Bronchial epithelial cell (primary cell): ENCODE results near the gene KCP. TPM values are rescaled to one million over a fixed set of nuclear protein-coding genes. Genes with fewer than 3 reads are reported as not detected.

Source experiments
- DNase-seq: peaks from one replicate; pipeline ENCODE4 v3.0.0-alpha.2; 2010; ENCODE audit warnings: low read depth
- FAIRE-seq: peaks from 2 replicates; lab custom pipeline; 2011; peaks lifted over from hg19 to GRCh38; lab: Jason Lieb, UNC
- H3K27me3 ChIP-seq: 2 replicates; pipeline ENCODE4 v1.5.1; 2011; ENCODE audit warnings: low read length; ENCODE audit not compliant: control insufficient read depth, insufficient read depth
- H3K36me3 ChIP-seq: 2 replicates; pipeline ENCODE4 v1.5.1; 2011; ENCODE audit warnings: low read length; ENCODE audit not compliant: control insufficient read depth, insufficient read depth
- H3K4me3 ChIP-seq: 2 replicates; pipeline ENCODE4 v1.5.1; 2011; ENCODE audit warnings: mild to moderate bottlenecking, low read depth, low read length, control low read depth
- CTCF ChIP-seq: IDR thresholded peaks from 2 replicates; pipeline ENCODE4 v1.5.1; 2011; ENCODE audit warnings: mild to moderate bottlenecking, moderate library complexity, low read length, control low read depth, inconsistent platforms; ENCODE audit not compliant: insufficient read depth, severe bottlenecking
- total RNA-seq: library from RNA; depleted of rRNA; stranded (reverse); fragments of >200 nt; gene quantifications from 2 replicates; pipeline ENCODE4 v1.2.1, GENCODE V29; 2014

Gene KCP
- total RNA-seq, 1 donor from 2014 or later = 0.53 TPM

GRCh38 chr7:128888039-128888755 is 22.3 kb downstream of the KCP start:
- DNase-seq (no peak), FAIRE-seq (peak; percentile 97)
- Histone ChIP-seq H3K4me3 (no peak overlapping the region), H3K27me3 (no peaks in the 10 kb centered on the region), H3K36me3 (no peaks in the 10 kb centered on the region)
- TF ChIP-seq CTCF = no peak

- DNase-seq = no peak
- peak; percentile 81 for FAIRE-seq
- TF ChIP-seq CTCF = no peak
- no peaks in the 10 kb centered on the region for H3K36me3 ChIP-seq
- H3K4me3 ChIP-seq = no peak overlapping the region
- H3K27me3 ChIP-seq = no peaks in the 10 kb centered on the region
Observed at GRCh38 chr7:128887169-128888038, 23.1 kb downstream of the KCP start.

GRCh38 chr7:128886391-128887168 is 23.9 kb downstream of the KCP start:
- FAIRE-seq (no peak), DNase-seq (no peak)
- H3K27me3 ChIP-seq = no peaks in the 10 kb centered on the region
- no peaks in the 10 kb centered on the region for H3K36me3 ChIP-seq
- no peak overlapping the region for H3K4me3 ChIP-seq
- no peak for TF ChIP-seq CTCF

- DNase-seq (no peak), FAIRE-seq (no peak)
- no peaks in the 10 kb centered on the region for H3K36me3 ChIP-seq
- TF ChIP-seq CTCF = no peak
- H3K27me3 ChIP-seq = no peaks in the 10 kb centered on the region
- H3K4me3 ChIP-seq = no peak overlapping the region
Observed at GRCh38 chr7:128885370-128886187, 24.9 kb downstream of the KCP start.
